ENCODE measurements around the gene FZR1.

FZR1 gene

DNA sequence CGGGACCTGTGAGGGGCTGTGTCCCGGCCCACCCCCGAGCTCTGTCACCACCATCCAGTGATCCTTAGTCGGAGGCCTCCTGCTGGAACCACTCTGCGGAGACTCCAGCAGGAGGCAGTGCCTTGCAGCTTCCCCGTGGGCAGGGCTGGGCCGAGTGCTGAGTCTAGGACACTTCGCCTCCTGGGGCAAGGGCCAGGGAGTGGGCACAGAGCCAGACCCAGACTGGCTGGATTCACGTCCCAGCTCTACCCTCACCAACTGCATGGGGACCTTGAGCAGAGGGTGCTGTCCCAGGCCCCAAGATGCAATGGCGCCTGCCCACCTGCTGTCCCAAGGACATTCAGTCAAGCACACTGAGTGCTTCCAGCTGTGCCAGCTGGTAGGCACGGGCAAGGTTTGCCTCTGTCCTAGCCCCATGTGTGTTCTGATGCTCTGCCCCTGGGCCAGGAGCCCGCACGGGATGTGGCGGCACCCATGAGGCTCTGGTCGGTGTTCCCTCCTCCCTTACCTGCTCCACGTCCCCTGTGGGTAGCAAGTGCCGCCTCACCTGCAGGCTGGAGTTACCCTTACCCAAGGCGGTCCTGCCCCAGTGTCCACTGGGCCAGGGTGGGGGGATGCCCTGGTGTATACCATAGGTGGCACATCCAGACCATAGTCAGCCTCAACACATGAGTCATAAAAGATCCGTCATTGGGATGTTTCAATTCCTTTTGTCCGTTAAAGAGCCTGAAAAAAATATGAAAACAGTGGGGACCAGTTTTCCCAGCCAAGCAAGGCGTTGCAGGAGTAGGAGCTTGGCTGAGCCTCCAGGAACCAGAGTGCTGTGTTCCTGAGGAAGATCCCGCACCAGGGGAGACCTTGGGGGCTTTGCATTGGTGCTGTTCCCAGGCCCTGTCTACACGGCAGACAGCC, 7.4 kb downstream of the FZR1 start:
- DNase-seq (ENCODE audit: low read depth) = no peak
- H3K4me3 ChIP-seq (ENCODE audit: low read length) = no peak overlapping the region
- TF ChIP-seq, protein P1, sequence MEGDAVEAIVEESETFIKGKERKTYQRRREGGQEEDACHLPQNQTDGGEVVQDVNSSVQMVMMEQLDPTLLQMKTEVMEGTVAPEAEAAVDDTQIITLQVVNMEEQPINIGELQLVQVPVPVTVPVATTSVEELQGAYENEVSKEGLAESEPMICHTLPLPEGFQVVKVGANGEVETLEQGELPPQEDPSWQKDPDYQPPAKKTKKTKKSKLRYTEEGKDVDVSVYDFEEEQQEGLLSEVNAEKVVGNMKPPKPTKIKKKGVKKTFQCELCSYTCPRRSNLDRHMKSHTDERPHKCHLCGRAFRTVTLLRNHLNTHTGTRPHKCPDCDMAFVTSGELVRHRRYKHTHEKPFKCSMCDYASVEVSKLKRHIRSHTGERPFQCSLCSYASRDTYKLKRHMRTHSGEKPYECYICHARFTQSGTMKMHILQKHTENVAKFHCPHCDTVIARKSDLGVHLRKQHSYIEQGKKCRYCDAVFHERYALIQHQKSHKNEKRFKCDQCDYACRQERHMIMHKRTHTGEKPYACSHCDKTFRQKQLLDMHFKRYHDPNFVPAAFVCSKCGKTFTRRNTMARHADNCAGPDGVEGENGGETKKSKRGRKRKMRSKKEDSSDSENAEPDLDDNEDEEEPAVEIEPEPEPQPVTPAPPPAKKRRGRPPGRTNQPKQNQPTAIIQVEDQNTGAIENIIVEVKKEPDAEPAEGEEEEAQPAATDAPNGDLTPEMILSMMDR (conservative IDR thresholded peaks at IDR 0.05; ENCODE audit: low read length) = no peak

DNA sequence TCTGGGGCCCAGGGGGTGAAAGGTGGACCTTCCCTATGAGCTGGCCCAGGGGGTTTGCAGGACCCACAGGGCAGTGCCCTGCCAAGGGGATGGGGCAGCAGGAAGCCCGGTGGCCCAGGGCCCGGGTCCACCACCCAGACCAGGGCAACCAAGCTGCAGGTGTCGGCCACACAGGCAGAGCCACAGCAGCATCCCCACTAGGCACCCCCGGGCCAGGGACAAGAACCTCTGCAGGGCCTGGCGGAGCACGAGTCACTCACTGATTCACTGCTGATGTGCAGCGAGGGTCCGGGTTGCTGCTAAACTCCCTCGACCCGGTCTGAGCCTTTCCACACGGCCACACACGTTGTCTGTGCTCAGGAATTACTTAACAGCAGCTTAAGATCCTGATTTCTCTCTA, 8.8 kb downstream of the FZR1 start:
- H3K4me3 ChIP-seq (ENCODE audit: low read length) = no peak overlapping the region
- TF ChIP-seq, protein P1 (conservative IDR thresholded peaks at IDR 0.05; ENCODE audit: low read length) = no peak
- no peak for DNase-seq (ENCODE audit: low read depth)

DNA sequence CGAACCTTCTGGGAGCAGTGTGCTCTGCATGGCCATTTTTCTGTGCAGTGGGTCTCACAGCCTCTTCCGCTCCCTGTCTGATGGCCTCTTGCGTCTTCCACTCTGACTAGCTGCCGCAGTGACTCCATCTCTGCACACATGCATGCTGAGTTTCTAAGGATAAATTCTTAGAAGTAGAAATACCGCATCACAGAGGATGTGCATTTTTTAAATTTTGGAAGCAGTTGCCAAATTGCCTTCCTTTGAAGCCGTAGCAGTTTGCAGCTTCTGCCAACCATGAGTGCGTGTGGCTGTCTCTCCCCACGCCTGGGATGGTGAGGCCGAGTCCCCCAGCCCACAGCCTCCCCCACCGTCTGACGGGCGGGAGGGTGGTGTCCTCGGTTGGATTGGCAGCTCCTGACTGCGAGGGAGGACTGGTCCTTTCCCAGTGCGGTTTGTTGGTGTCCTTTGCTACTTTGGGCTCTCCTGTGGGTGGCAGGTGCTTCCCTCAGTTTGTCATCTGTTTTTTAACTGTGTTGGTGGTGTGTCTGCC, 9.8 kb downstream of the FZR1 start:
- peak; percentile 76 for DNase-seq (ENCODE audit: low read depth)
- no peak overlapping the region for H3K4me3 ChIP-seq (ENCODE audit: low read length)
- TF ChIP-seq, protein P1 (conservative IDR thresholded peaks at IDR 0.05; ENCODE audit: low read length) = no peak

DNA sequence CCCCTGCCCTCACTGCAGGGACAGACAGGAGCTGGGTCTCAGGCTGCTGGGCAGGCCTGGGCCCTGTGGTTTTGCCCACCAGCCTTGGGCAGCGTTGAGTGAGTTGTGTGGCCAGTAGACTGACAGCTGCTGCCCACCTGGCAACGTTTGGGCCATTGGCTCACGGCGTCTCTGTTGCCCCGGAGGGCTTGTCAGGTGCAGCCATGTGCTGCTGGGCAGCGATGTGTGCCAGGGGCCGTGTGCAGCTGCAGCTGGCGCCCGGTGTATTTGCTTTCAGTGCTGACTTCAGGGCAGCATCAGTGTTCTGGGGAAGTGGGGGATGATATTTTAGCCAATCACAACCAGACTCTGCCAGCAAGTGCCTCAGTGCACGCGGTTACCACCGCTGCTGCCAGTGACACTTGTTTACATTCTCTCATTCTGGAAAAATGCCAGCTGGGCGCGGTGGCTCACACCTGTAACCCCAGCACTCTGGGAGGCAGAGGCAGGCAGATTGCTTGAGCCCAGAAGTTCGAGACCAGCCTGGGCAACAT, 10.6 kb downstream of the FZR1 start:
- DNase-seq (ENCODE audit: low read depth) = no peak
- TF ChIP-seq, protein P1 (conservative IDR thresholded peaks at IDR 0.05; ENCODE audit: low read length) = no peak
- H3K4me3 ChIP-seq (ENCODE audit: low read length) = no peak overlapping the region

DNA sequence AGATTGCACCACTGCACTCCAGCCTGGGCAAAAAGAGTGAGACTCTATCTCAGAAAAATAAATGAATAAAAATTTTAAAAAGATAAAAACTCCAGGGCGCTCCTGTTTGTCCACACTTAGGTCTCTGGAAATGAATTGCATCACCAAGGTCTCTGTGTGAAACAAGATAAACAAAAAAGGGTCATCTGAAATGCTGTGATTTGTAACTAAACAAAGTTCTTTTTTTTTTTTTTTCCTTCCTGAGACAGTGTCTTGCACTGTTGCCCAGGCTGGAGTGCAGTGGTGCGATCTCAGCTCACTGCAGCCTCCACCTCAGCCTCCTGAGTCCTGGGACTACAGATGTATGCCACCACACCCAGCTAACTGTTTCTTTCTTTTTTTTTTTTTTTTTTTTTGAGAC, 11.5 kb downstream of the FZR1 start:
- DNase-seq (ENCODE audit: low read depth) = no peak
- TF ChIP-seq, protein P1 (conservative IDR thresholded peaks at IDR 0.05; ENCODE audit: low read length) = no peak
- no peak overlapping the region for H3K4me3 ChIP-seq (ENCODE audit: low read length)

DNA sequence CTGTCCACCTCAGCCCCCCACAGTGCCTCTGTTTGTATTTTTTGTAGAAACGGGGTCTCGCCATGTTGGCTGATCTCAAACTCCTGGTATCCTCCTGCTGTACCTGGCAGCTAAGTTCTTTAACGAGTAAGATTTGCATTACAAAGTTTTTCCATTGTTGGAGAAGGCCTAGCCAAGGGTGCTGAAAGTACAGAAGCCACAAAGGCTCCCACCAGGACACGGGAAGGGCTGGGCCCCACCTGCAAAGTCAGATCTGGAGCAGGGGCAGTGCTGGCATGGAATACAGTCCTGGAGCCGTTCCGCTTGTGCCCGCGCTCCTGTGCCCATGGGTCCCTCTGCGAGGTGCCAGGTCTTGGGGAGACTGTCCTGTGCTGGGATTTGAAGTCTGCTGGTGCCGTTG, 12.1 kb downstream of the FZR1 start:
- H3K4me3 ChIP-seq (ENCODE audit: low read length) = no peak overlapping the region
- TF ChIP-seq, protein P1 (conservative IDR thresholded peaks at IDR 0.05; ENCODE audit: low read length) = no peak

DNA sequence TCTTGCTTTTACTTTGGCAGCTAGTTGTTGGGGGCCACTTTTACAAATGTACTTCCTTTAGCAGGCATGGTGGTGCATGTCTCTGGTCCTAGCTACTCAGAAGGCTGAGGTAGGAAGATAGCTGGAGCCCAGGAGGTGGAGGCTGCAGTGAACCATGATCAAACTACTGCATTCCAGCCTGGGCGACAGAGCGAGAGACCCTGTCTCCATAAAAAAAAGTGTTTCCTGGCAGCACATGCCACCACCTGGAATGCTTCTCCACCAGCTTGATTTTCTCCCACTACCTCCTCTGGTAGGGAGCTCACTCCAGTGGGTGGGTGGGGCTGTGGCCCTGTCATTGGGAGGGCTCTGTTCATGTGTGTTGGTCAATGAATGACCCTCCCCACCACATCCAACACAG, 12.5 kb downstream of the FZR1 start:
- DNase-seq (ENCODE audit: low read depth) = no peak
- TF ChIP-seq, protein P1 (conservative IDR thresholded peaks at IDR 0.05; ENCODE audit: low read length) = no peak
- H3K4me3 ChIP-seq (ENCODE audit: low read length) = no peak overlapping the region

More for the DNA sequence above, 12.1 kb downstream of the FZR1 start:
- DNase-seq (ENCODE audit: low read depth) = no peak
